Naive B cell (primary cell): Measurements from ENCODE around the gene ANKRD28. TPM values are rescaled to one million over a fixed set of nuclear protein-coding genes. Genes with fewer than 3 reads are reported as not detected.

Experiments used
- ATAC-seq, 2 donors: fragments of 150-1000 bp; cut with Tn5 transposase; 2 replicates each; pipeline ENCODE4 v1.10.0; 2021; ENCODE audit warnings: low read depth in 2 of 2, mild to moderate bottlenecking in 2 of 2, moderate library complexity in 2 of 2
- DNase-seq: peaks from one replicate; pipeline ENCODE4 v3.0.0; 2022
- H3K27ac Mint-ChIP-seq, 6 donors: one replicate each; pipeline ENCODE4 v1.8.0; 2020 to 2022; ENCODE audit warnings: mild to moderate bottlenecking in 6 of 6, mixed read lengths in 6 of 6, moderate library complexity in 5 of 6, inconsistent platforms in 2 of 6
- H3K27me3 Mint-ChIP-seq, 3 donors: one replicate each; pipeline ENCODE4 v1.8.0; 2021 to 2022; ENCODE audit warnings: mixed read lengths in 3 of 3, mild to moderate bottlenecking in 1 of 3
- H3K36me3 Mint-ChIP-seq, 2 donors: one replicate each; pipeline ENCODE4 v1.8.0; 2020 to 2022; ENCODE audit warnings: mixed read lengths in 2 of 2, inconsistent platforms in 1 of 2, mild to moderate bottlenecking in 1 of 2
- H3K4me1 Mint-ChIP-seq, 3 donors: one replicate each; pipeline ENCODE4 v1.8.0; 2020 to 2022; ENCODE audit warnings: mixed read lengths in 3 of 3, inconsistent platforms in 1 of 3, mild to moderate bottlenecking in 1 of 3, moderate library complexity in 1 of 3
- H3K4me3 Mint-ChIP-seq, 8 donors: one replicate each; pipeline ENCODE4 v1.8.0; 2020 to 2022; ENCODE audit warnings: mild to moderate bottlenecking in 8 of 8, mixed read lengths in 8 of 8, moderate library complexity in 8 of 8, inconsistent platforms in 2 of 8
- H3K9me3 Mint-ChIP-seq, 7 donors: one replicate each; pipeline ENCODE4 v1.8.0; 2020 to 2022; ENCODE audit warnings: mixed read lengths in 7 of 7, mild to moderate bottlenecking in 5 of 7, inconsistent platforms in 2 of 7, moderate library complexity in 1 of 7
- polyA plus RNA-seq, 6 donors: library from polyadenylated mRNA; unstranded; fragments of 300-500 nt; fragmentation: Illumina TruSeq; gene quantifications; one replicate each; pipeline ENCODE4 v1.2.3, GENCODE V29; 2021; ENCODE audit warnings: low read depth in 6 of 6

The ANKRD28 gene
- polyA plus RNA-seq, 6 donors from 2014 or later = 5.6 to 13.2 (median 10.5) TPM

GRCh38 chr3:15726043-15726442, 71.7 kb downstream of the ANKRD28 start:
- H3K4me1 Mint-ChIP-seq = no peaks in the 10 kb centered on the region
- H3K9me3 Mint-ChIP-seq = no peaks in the 10 kb centered on the region
- no peak overlapping the region for H3K27ac Mint-ChIP-seq
- H3K4me3 Mint-ChIP-seq = no peak overlapping the region
- DNase-seq (no peak), ATAC-seq (no peak)
- no peaks in the 10 kb centered on the region for H3K27me3 Mint-ChIP-seq
- peaks cover 8 to 25% of the 10 kb centered on the region in 2 donors for H3K36me3 Mint-ChIP-seq

- peak overlapping the region in 1 of 6 donors; percentile 47 for H3K27ac Mint-ChIP-seq
- H3K4me3 Mint-ChIP-seq = no peak overlapping the region
- no peaks in the 10 kb centered on the region for H3K9me3 Mint-ChIP-seq
- no peaks in the 10 kb centered on the region for H3K27me3 Mint-ChIP-seq
- DNase-seq (no peak), ATAC-seq (no peak)
- H3K36me3 Mint-ChIP-seq = peaks cover 20 to 28% of the 10 kb centered on the region in 2 donors
- peaks cover 0 to 3% (median 0%) of the 10 kb centered on the region in 3 donors for H3K4me1 Mint-ChIP-seq
Measured at GRCh38 chr3:15724446-15724845, 73.3 kb downstream of the ANKRD28 start.

DNA sequence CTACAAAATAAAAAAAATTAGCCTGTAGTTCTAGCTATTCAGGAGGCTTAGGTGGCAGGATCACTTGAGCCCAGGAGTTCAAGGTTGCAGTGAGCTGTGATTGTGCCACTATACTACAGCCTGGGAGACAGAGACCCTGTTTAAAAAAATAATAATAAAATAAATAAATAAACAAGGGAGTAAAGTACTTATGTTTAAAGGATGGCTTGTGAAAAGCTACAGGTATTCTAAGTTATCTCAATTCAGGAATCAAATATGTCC, 74.2 kb downstream of the ANKRD28 start:
- no peak overlapping the region for H3K27ac Mint-ChIP-seq
- no peaks in the 10 kb centered on the region for H3K9me3 Mint-ChIP-seq
- H3K4me3 Mint-ChIP-seq = no peak overlapping the region
- H3K4me1 Mint-ChIP-seq = peaks cover 0 to 3% (median 0%) of the 10 kb centered on the region in 3 donors
- ATAC-seq (no peak), DNase-seq (no peak)
- H3K27me3 Mint-ChIP-seq = no peaks in the 10 kb centered on the region
- H3K36me3 Mint-ChIP-seq = peaks cover 20 to 25% of the 10 kb centered on the region in 2 donors

GRCh38 chr3:15722877-15723623, 74.7 kb downstream of the ANKRD28 start:
- ATAC-seq (no peak), DNase-seq (no peak)
- H3K9me3 Mint-ChIP-seq = no peaks in the 10 kb centered on the region
- H3K4me3 Mint-ChIP-seq = no peak overlapping the region
- H3K4me1 Mint-ChIP-seq = peaks cover 0 to 3% (median 0%) of the 10 kb centered on the region in 3 donors
- no peak overlapping the region for H3K27ac Mint-ChIP-seq
- peaks cover 20 to 25% of the 10 kb centered on the region in 2 donors for H3K36me3 Mint-ChIP-seq
- H3K27me3 Mint-ChIP-seq = no peaks in the 10 kb centered on the region

DNA sequence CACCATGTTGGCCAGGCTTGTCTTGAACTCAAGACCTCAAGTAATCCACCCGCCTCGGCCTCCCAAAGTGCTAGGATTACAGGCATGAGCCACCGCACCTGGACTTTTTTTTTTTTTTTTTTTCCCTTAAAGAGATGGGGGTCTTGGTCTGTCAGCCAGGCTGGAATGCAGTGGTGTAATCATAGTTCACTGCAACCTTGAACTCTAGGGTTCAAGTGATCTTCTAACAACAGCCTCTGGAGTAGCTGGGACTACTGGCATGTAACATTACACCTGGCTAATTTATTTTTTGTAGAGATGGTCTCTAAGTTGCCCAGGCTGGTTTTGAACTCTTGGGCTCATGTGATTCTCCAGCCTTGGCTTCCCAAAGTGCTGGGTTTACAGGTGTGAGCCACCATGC, 81.6 kb downstream of the ANKRD28 start:
- ATAC-seq (no peak), DNase-seq (no peak)
- peaks cover 19 to 23% of the 10 kb centered on the region in 2 donors for H3K36me3 Mint-ChIP-seq
- H3K9me3 Mint-ChIP-seq = no peaks in the 10 kb centered on the region
- no peak overlapping the region for H3K4me3 Mint-ChIP-seq
- H3K4me1 Mint-ChIP-seq = peaks cover 0 to 12% (median 0%) of the 10 kb centered on the region in 3 donors
- H3K27me3 Mint-ChIP-seq = no peaks in the 10 kb centered on the region
- H3K27ac Mint-ChIP-seq = peak overlapping the region in 1 of 6 donors; percentile 47

- ATAC-seq = peak; percentile 64 to 67
Measured at GRCh38 chr3:15714448-15714847, 83.3 kb downstream of the ANKRD28 start.

GRCh38 chr3:15713364-15713763, 84.4 kb downstream of the ANKRD28 start:
- Mint-ChIP-seq H3K36me3 (peaks cover 20 to 28% of the 10 kb centered on the region in 2 donors), H3K27ac (no peak overlapping the region), H3K27me3 (no peaks in the 10 kb centered on the region), H3K4me3 (no peak overlapping the region), H3K9me3 (no peaks in the 10 kb centered on the region), H3K4me1 (peaks cover 0 to 9% (median 0%) of the 10 kb centered on the region in 3 donors)
- DNase-seq = no peak
- ATAC-seq = no peak

More at GRCh38 chr3:15714448-15714847, 83.3 kb downstream of the ANKRD28 start:
- H3K4me1 Mint-ChIP-seq = peaks cover 0 to 9% (median 0%) of the 10 kb centered on the region in 3 donors
- H3K9me3 Mint-ChIP-seq = no peaks in the 10 kb centered on the region
- DNase-seq = no peak
- H3K36me3 Mint-ChIP-seq = peaks cover 10 to 19% of the 10 kb centered on the region in 2 donors
- no peak overlapping the region for H3K27ac Mint-ChIP-seq
- no peaks in the 10 kb centered on the region for H3K27me3 Mint-ChIP-seq
- no peak overlapping the region for H3K4me3 Mint-ChIP-seq

- Mint-ChIP-seq H3K27me3 (no peaks in the 10 kb centered on the region), H3K4me1 (peaks cover 0 to 9% (median 0%) of the 10 kb centered on the region in 3 donors), H3K27ac (peak overlapping the region in 1 of 6 donors; percentile 90), H3K9me3 (peaks cover 0 to 6% (median 4%) of the 10 kb centered on the region in 7 donors), H3K36me3 (peaks cover 31 to 45% of the 10 kb centered on the region in 2 donors), H3K4me3 (no peak overlapping the region)
- DNase-seq (no peak), ATAC-seq (no peak)
Measured at GRCh38 chr3:15711281-15711680, 86.5 kb downstream of the ANKRD28 start.

GRCh38 chr3:15708882-15709677, 88.7 kb downstream of the ANKRD28 start:
- ATAC-seq (no peak), DNase-seq (no peak)
- peaks cover 31 to 50% of the 10 kb centered on the region in 2 donors for H3K36me3 Mint-ChIP-seq
- no peaks in the 10 kb centered on the region for H3K4me1 Mint-ChIP-seq
- H3K27ac Mint-ChIP-seq = peak overlapping the region in 2 of 6 donors; percentile 0 to 17
- no peaks in the 10 kb centered on the region for H3K27me3 Mint-ChIP-seq
- peaks cover 0 to 6% (median 4%) of the 10 kb centered on the region in 7 donors for H3K9me3 Mint-ChIP-seq
- no peak overlapping the region for H3K4me3 Mint-ChIP-seq

- H3K27ac Mint-ChIP-seq = peak overlapping the region in 1 of 6 donors; percentile 65
- no peak for DNase-seq
- no peak overlapping the region for H3K4me3 Mint-ChIP-seq
- peaks cover 31 to 50% of the 10 kb centered on the region in 2 donors for H3K36me3 Mint-ChIP-seq
- H3K27me3 Mint-ChIP-seq = no peaks in the 10 kb centered on the region
- H3K4me1 Mint-ChIP-seq = no peaks in the 10 kb centered on the region
- no peak for ATAC-seq
- H3K9me3 Mint-ChIP-seq = peaks cover 0 to 6% (median 4%) of the 10 kb centered on the region in 7 donors
Measured at GRCh38 chr3:15707779-15708178, 90.0 kb downstream of the ANKRD28 start.

GRCh38 chr3:15703346-15703745, 94.4 kb downstream of the ANKRD28 start:
- peak overlapping the region in 1 of 6 donors; percentile 38 for H3K27ac Mint-ChIP-seq
- no peak for DNase-seq
- H3K4me3 Mint-ChIP-seq = peak overlapping the region in 1 of 8 donors; percentile 16
- H3K36me3 Mint-ChIP-seq = peaks cover 12 to 22% of the 10 kb centered on the region in 2 donors
- ATAC-seq = no peak
- H3K27me3 Mint-ChIP-seq = no peaks in the 10 kb centered on the region
- H3K4me1 Mint-ChIP-seq = peaks cover 3 to 6% (median 5%) of the 10 kb centered on the region in 3 donors
- H3K9me3 Mint-ChIP-seq = peaks cover 0 to 9% (median 4%) of the 10 kb centered on the region in 7 donors

- peaks cover 7 to 17% of the 10 kb centered on the region in 2 donors for H3K36me3 Mint-ChIP-seq
Measured at GRCh38 chr3:15694628-15695027, 103.2 kb downstream of the ANKRD28 start.

DNA sequence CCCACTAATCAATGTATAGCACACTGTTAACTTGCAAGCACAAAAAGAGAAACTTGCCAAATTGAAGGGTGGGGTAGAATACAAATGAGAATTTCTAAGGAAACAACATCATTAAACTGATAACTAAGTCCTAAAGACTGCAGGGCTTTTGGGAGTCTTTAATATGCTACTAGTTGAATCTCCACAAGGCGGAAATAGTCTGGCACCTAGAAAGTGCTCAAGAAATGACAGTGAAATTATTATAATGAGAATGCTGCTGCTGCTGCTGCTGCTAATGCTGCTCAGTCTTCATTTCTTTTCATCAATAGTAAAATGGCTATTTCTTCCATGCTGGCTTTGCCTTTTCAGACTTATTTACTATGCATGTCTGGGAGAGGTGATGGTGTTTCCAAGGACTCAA, 104.4 kb downstream of the ANKRD28 start:
- ATAC-seq (no peak), DNase-seq (no peak)
- Mint-ChIP-seq H3K27ac (no peak overlapping the region), H3K4me1 (peaks cover 4 to 7% (median 6%) of the 10 kb centered on the region in 3 donors), H3K4me3 (no peak overlapping the region), H3K9me3 (no peaks in the 10 kb centered on the region), H3K36me3 (peaks cover 7 to 17% of the 10 kb centered on the region in 2 donors), H3K27me3 (no peaks in the 10 kb centered on the region)

More at GRCh38 chr3:15694628-15695027, 103.2 kb downstream of the ANKRD28 start:
- H3K27ac Mint-ChIP-seq = peak overlapping the region in 1 of 6 donors; percentile 4
- H3K4me3 Mint-ChIP-seq = no peak overlapping the region
- no peaks in the 10 kb centered on the region for H3K27me3 Mint-ChIP-seq
- no peak for ATAC-seq
- no peak for DNase-seq
- H3K9me3 Mint-ChIP-seq = peaks cover 0 to 3% (median 0%) of the 10 kb centered on the region in 7 donors
- peaks cover 7 to 12% (median 12%) of the 10 kb centered on the region in 3 donors for H3K4me1 Mint-ChIP-seq
